ENCODE measurements around the gene APOA4. TPM values are rescaled to one million over a fixed set of nuclear protein-coding genes. Genes with fewer than 3 reads are reported as not detected.

Gene APOA4
- total RNA-seq, 1 experiment from 2014 or later = not detected

DNA sequence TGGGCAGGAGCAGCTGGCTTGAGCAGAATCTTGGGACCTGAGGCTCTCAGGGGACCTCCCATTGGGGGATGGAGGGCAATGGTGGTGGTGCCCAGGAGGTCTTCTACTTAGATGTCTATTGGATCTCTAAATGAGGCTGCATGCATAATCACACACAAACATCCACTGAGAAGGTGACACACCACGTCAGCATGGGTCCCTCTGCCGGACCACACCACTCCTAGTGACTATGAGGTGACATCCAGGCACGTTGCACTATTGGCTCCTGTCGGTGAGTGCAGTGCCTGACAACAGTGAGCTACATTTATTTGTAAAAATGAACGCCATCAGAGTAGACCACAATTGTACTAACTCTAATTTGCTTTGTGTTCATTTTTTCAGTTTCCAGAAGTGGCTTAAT is 2.3 kb upstream of the APOA4 start:
- H3K9me3 ChIP-seq (ENCODE audit: control insufficient read depth, insufficient read depth, low read depth, low read length) = no peaks in the 10 kb centered on the region
- H3K27me3 ChIP-seq (ENCODE audit: control insufficient read depth, insufficient read depth, low read length) = no peaks in the 10 kb centered on the region
- no peak for DNase-seq (ENCODE audit: low read depth, low spot score)
- POLR2A ChIA-PET = no interaction called here
- no peaks in the 10 kb centered on the region for H3K36me3 ChIP-seq (ENCODE audit: control insufficient read depth, insufficient read depth, low read length)
- ATAC-seq = no peak
- in situ Hi-C loops (cut with HindIII; ENCODE audit: low pct_unique_long_range_greater_than_20kb, low sequenced_read_pairs) = no loop called here
- no peak overlapping the region for H3K4me3 ChIP-seq (ENCODE audit: low read depth in 2 of 2, low read length in 2 of 2)
- no TSS peak for BruUV-seq (replicated peaks)
- H3K27ac ChIP-seq (ENCODE audit: low read length) = no peak overlapping the region
- intact Hi-C loops (cut with micrococcal nuclease; ENCODE audit: unreplicated experiment) = no loop called here
- CTCF ChIA-PET = no interaction called here
- no peaks in the 10 kb centered on the region for H3K4me1 ChIP-seq (ENCODE audit: control insufficient read depth, insufficient read depth, low read length)
- TF ChIP-seq POLR2AphosphoS5 (IDR thresholded peaks at IDR 0.05; ENCODE audit: low read depth, low read length) = no peak
- TF ChIP-seq, protein P1, sequence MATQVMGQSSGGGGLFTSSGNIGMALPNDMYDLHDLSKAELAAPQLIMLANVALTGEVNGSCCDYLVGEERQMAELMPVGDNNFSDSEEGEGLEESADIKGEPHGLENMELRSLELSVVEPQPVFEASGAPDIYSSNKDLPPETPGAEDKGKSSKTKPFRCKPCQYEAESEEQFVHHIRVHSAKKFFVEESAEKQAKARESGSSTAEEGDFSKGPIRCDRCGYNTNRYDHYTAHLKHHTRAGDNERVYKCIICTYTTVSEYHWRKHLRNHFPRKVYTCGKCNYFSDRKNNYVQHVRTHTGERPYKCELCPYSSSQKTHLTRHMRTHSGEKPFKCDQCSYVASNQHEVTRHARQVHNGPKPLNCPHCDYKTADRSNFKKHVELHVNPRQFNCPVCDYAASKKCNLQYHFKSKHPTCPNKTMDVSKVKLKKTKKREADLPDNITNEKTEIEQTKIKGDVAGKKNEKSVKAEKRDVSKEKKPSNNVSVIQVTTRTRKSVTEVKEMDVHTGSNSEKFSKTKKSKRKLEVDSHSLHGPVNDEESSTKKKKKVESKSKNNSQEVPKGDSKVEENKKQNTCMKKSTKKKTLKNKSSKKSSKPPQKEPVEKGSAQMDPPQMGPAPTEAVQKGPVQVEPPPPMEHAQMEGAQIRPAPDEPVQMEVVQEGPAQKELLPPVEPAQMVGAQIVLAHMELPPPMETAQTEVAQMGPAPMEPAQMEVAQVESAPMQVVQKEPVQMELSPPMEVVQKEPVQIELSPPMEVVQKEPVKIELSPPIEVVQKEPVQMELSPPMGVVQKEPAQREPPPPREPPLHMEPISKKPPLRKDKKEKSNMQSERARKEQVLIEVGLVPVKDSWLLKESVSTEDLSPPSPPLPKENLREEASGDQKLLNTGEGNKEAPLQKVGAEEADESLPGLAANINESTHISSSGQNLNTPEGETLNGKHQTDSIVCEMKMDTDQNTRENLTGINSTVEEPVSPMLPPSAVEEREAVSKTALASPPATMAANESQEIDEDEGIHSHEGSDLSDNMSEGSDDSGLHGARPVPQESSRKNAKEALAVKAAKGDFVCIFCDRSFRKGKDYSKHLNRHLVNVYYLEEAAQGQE (IDR thresholded peaks at IDR 0.05; ENCODE audit: insufficient read depth in 1 of 2, low read depth in 2 of 2, low read length in 1 of 2) = no peak
- no peak for TF ChIP-seq SIN3A (IDR thresholded peaks at IDR 0.05; ENCODE audit: borderline replicate concordance, insufficient read depth, low read depth, low read length)
- TF ChIP-seq, protein P2, sequence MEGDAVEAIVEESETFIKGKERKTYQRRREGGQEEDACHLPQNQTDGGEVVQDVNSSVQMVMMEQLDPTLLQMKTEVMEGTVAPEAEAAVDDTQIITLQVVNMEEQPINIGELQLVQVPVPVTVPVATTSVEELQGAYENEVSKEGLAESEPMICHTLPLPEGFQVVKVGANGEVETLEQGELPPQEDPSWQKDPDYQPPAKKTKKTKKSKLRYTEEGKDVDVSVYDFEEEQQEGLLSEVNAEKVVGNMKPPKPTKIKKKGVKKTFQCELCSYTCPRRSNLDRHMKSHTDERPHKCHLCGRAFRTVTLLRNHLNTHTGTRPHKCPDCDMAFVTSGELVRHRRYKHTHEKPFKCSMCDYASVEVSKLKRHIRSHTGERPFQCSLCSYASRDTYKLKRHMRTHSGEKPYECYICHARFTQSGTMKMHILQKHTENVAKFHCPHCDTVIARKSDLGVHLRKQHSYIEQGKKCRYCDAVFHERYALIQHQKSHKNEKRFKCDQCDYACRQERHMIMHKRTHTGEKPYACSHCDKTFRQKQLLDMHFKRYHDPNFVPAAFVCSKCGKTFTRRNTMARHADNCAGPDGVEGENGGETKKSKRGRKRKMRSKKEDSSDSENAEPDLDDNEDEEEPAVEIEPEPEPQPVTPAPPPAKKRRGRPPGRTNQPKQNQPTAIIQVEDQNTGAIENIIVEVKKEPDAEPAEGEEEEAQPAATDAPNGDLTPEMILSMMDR (IDR thresholded peaks at IDR 0.05) = no peak
- TF ChIP-seq TCF7L2 (IDR thresholded peaks at IDR 0.05; ENCODE audit: low read depth, low read length) = no peak

DNA sequence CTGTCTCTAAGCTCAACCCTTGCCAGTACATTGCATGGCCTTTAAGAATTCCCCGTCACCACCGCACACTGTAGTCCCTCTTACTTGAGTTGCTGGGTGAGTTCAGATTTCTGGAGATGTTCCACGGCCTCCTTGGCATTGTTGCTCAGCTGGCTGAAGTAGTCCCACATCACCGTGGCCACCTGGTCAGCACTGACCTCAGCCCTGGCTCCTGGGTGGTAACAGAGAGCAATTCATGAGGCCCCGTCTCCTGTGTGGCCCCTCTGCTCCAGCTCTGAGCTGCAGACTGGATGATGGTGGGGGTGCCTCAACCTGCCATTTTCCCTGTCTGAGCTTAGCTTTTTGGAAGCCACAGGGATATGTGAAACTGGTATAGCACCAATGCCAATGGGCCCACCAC is 529 bp downstream of the APOA4 start:
- Histone ChIP-seq H3K27ac (ENCODE audit: low read length) (no peak overlapping the region), H3K4me3 (ENCODE audit: low read depth in 2 of 2, low read length in 2 of 2) (no peak overlapping the region), H3K36me3 (ENCODE audit: control insufficient read depth, insufficient read depth, low read length) (no peaks in the 10 kb centered on the region), H3K27me3 (ENCODE audit: control insufficient read depth, insufficient read depth, low read length) (no peaks in the 10 kb centered on the region), H3K4me1 (ENCODE audit: control insufficient read depth, insufficient read depth, low read length) (no peaks in the 10 kb centered on the region), H3K9me3 (ENCODE audit: control insufficient read depth, insufficient read depth, low read depth, low read length) (no peaks in the 10 kb centered on the region)
- POLR2A ChIA-PET = interaction anchor here (0.5 to 0.9 kb wide), 2 partner anchors 13 to 296 kb away, joined by 3 to 4 read pairs; no protein-coding TSS in a partner anchor
- BruUV-seq (replicated peaks) = no TSS peak
- intact Hi-C loops (cut with micrococcal nuclease; ENCODE audit: unreplicated experiment) = no loop called here
- in situ Hi-C loops (cut with HindIII; ENCODE audit: low pct_unique_long_range_greater_than_20kb, low sequenced_read_pairs) = no loop called here
- CTCF ChIA-PET = interaction anchor here (1.9 kb wide), 1 partner anchor 13 kb away, joined by 5 read pairs; no protein-coding TSS in a partner anchor
- DNase-seq (ENCODE audit: low read depth, low spot score) = no peak
- ATAC-seq = no peak
- TF ChIP-seq, protein P2 (IDR thresholded peaks at IDR 0.05) = no peak
- TF ChIP-seq TCF7L2 (IDR thresholded peaks at IDR 0.05; ENCODE audit: low read depth, low read length) (no peak), SIN3A (IDR thresholded peaks at IDR 0.05; ENCODE audit: borderline replicate concordance, insufficient read depth, low read depth, low read length) (no peak), POLR2AphosphoS5 (IDR thresholded peaks at IDR 0.05; ENCODE audit: low read depth, low read length) (no peak)
- TF ChIP-seq, protein P1 (IDR thresholded peaks at IDR 0.05; ENCODE audit: insufficient read depth in 1 of 2, low read depth in 2 of 2, low read length in 1 of 2) = no peak

Measured in Panc1 (cell line).